ENCODE results near the gene TUSC2.

TUSC2 gene

DNA sequence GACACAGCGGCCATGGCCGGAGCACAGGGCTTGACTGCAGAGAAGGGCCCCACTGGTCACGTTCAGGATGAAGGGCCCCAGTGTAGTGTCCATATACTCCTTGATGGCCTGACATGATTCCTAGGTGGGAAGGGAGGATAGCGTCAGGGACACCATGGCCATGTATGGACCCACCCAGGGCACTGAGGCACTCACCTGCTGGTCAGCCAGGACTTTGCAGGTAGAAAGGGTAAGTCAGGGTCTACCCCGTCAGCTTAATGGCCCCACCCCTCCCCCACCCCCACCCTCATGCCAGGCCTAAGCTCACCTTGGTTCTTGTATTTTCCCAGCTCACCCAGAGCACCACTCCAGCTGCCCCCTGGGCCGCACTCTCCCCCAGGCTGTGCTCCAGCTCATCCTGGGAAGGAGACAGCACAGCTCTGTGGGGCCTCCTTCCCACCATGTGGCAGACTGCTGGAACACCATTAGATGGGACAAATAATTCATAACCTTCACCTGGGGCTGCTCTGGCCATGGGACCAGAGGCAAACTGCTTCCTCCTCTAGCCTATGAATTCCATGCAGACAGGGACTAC lies 27.3 kb downstream of the TUSC2 start:
- Mint-ChIP-seq H3K4me1 (ENCODE audit: low read depth) (peaks cover 33% of the 10 kb centered on the region), H3K27ac (peak overlapping the region; percentile 100), H3K36me3 (ENCODE audit: low read depth) (peaks cover 20% of the 10 kb centered on the region), H3K9me3 (no peaks in the 10 kb centered on the region), H3K4me3 (peak overlapping the region; percentile 97), H3K27me3 (no peaks in the 10 kb centered on the region)
- no peak for DNase-seq

GRCh38 chr3:50299929-50300680 lies 27.9 kb downstream of the TUSC2 start:
- H3K36me3 Mint-ChIP-seq (ENCODE audit: low read depth) = peaks cover 20% of the 10 kb centered on the region
- H3K4me3 Mint-ChIP-seq = peak overlapping the region; percentile 97
- no peaks in the 10 kb centered on the region for H3K27me3 Mint-ChIP-seq
- DNase-seq = no peak
- H3K27ac Mint-ChIP-seq = peak overlapping the region; percentile 100
- H3K4me1 Mint-ChIP-seq (ENCODE audit: low read depth) = peaks cover 33% of the 10 kb centered on the region
- no peaks in the 10 kb centered on the region for H3K9me3 Mint-ChIP-seq

- H3K27ac Mint-ChIP-seq = peak overlapping the region; percentile 100
- peaks cover 20% of the 10 kb centered on the region for H3K36me3 Mint-ChIP-seq (ENCODE audit: low read depth)
- peak overlapping the region; percentile 97 for H3K4me3 Mint-ChIP-seq
- no peaks in the 10 kb centered on the region for H3K9me3 Mint-ChIP-seq
- DNase-seq = no peak
- H3K27me3 Mint-ChIP-seq = no peaks in the 10 kb centered on the region
- peaks cover 28% of the 10 kb centered on the region for H3K4me1 Mint-ChIP-seq (ENCODE audit: low read depth)
These were observed 28.4 kb downstream of the TUSC2 start for GRCh38 chr3:50299638-50299928.

DNA sequence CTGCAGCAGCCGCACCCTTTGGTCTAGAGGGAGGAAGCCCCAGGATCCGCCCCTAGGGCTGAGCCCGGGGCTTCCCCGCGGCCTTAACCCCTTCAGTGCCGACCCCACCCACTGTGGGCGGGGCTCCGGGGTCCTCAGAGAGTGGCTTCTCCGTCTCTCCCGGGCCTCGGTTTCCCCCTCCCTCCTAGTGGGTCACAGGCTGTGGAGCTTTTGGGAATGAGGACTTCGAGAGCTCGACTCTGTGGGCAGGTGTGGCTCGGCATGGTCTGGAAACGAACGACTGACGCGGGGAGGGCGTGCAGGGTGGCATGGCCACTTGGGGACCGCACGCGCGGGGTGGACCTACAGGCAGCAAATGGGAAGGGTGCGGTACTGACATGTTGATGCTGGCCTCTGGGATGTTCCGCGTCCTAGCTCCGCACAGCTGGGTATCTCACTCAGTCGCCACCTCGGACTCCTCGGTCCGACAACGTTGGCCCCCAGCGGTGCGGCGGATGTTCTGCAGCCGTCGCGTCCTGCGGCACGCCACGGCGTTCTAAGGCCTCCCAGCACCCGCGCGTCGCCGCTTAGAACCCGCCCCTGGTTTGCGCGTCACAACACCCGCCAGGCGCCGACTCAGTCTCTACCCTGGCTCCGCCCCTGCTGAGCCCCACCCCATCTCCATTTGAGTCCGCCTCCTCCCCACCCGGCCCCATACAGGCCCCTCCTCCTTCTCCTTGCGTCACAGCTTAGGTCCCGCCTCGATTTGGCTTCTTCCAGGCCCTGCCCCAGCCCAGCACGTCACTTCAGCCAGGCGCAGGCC lies 29.0 kb downstream of the TUSC2 start, which contains the start of the genes HYAL3 and NAA80:
HYAL3 (minus strand) TSS at position 570 of the 802 bp plus-strand sequence. CDS start 3,803 bp downstream, outside the sequence.
NAA80 (minus strand) TSS at position 570 of the 802 bp plus-strand sequence. CDS start 1,942 bp downstream, outside the sequence.
- Mint-ChIP-seq H3K27me3 (no peaks in the 10 kb centered on the region), H3K9me3 (no peaks in the 10 kb centered on the region), H3K4me3 (peak within 1 kb of the TSS; percentile 97), H3K27ac (peak within 1 kb of the TSS; percentile 100), H3K4me1 (ENCODE audit: low read depth) (peaks cover 26% of the 10 kb centered on the region), H3K36me3 (ENCODE audit: low read depth) (peaks cover 20% of the 10 kb centered on the region)
- DNase-seq = peak; percentile 99

GRCh38 chr3:50297896-50298725 lies 29.9 kb downstream of the TUSC2 start:
- no peaks in the 10 kb centered on the region for H3K9me3 Mint-ChIP-seq
- peak overlapping the region; percentile 100 for H3K27ac Mint-ChIP-seq
- peak overlapping the region; percentile 97 for H3K4me3 Mint-ChIP-seq
- H3K4me1 Mint-ChIP-seq (ENCODE audit: low read depth) = peaks cover 27% of the 10 kb centered on the region
- DNase-seq = no peak
- H3K27me3 Mint-ChIP-seq = no peaks in the 10 kb centered on the region
- H3K36me3 Mint-ChIP-seq (ENCODE audit: low read depth) = peaks cover 20% of the 10 kb centered on the region

GRCh38 chr3:50297384-50297775 lies 30.6 kb downstream of the TUSC2 start:
- no peak overlapping the region for H3K4me3 Mint-ChIP-seq
- peaks cover 22% of the 10 kb centered on the region for H3K36me3 Mint-ChIP-seq (ENCODE audit: low read depth)
- H3K4me1 Mint-ChIP-seq (ENCODE audit: low read depth) = peaks cover 34% of the 10 kb centered on the region
- no peaks in the 10 kb centered on the region for H3K27me3 Mint-ChIP-seq
- no peaks in the 10 kb centered on the region for H3K9me3 Mint-ChIP-seq
- DNase-seq = no peak
- peak overlapping the region; percentile 14 for H3K27ac Mint-ChIP-seq

DNA sequence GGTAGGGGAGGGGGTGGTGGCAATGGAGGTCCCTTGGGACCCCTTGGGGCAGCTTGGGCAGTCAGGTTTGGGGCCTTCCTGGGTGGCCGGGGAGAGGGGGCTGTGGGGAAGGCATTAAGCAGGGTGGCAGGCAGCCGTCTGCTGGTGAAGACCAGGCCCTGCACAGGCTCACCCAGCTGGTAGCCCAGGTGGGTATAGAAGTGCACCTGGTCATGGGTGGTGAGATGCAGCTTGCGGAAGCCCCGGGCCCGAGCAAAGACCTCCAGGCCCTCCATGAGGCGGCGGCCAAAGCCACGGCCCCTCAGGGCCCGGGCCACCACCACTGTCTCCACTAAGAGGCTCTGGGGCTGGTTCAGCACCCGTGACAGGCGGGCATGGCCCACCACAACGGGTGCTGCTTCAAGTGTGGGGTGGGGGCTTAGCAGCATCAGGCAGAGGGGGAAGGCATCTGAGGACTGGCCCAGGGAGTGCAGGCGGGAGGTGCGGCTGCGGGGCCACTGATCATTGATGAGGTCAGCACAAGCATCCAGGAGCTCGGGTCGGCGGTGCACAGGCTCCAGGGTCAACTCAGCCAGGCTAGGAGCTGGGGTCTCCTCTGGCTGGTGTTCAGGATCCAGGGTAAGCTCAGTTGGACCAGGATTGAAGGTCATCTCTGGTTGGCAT lies 31.2 kb downstream of the TUSC2 start:
- no peaks in the 10 kb centered on the region for H3K27me3 Mint-ChIP-seq
- H3K36me3 Mint-ChIP-seq (ENCODE audit: low read depth) = peaks cover 25% of the 10 kb centered on the region
- H3K27ac Mint-ChIP-seq = peak overlapping the region; percentile 14
- H3K4me3 Mint-ChIP-seq = no peak overlapping the region
- H3K9me3 Mint-ChIP-seq = no peaks in the 10 kb centered on the region
- DNase-seq = no peak
- peaks cover 35% of the 10 kb centered on the region for H3K4me1 Mint-ChIP-seq (ENCODE audit: low read depth)

DNA sequence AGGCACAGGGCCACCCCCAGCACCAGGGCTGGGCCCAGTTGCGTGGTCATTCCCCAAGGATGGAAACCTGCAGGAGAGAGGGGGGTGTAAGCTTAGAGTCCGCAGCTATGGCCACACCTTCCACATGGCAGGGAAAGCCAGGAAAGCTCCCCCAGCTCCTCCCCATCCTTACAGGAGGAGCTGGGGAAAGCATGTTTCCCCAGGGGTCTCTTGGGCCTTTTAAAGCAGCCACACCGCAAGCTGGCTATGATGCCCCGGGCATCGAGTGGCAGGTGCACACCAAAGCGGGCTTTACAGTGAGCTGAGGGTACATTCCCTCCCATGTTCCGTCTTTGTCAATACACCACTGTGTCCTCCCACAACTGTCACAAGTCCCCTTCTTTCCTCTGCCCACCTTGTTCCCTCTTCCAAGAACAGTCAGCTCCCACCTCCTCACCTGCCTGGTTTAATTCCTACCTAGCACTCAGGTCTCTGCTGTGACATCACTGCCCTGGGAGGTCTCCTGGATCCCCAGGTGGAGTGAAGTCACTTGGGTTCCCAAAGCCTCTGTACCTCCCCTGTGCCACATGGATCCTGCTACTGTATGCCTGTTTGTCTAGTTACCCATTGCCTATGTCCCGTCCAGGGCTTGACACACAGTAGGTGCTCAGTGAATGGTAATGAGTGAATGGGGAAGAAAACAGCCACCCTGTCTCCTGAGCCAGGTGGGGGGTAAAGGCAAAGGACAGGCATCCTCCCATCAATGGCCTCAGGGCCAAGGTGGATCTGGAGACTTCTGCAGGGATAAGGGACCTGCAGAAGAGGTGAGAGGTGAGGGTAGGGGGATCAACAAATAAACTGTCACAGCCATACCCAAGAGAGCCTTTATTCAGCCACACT lies 32.2 kb downstream of the TUSC2 start:
- H3K4me1 Mint-ChIP-seq (ENCODE audit: low read depth) = peaks cover 37% of the 10 kb centered on the region
- no peaks in the 10 kb centered on the region for H3K27me3 Mint-ChIP-seq
- no peaks in the 10 kb centered on the region for H3K9me3 Mint-ChIP-seq
- H3K36me3 Mint-ChIP-seq (ENCODE audit: low read depth) = peaks cover 35% of the 10 kb centered on the region
- no peak overlapping the region for H3K4me3 Mint-ChIP-seq
- no peak overlapping the region for H3K27ac Mint-ChIP-seq
- DNase-seq = no peak

- no peak for DNase-seq
These were observed 33.3 kb downstream of the TUSC2 start for GRCh38 chr3:50294492-50295403.

GRCh38 chr3:50294089-50294488 lies 33.9 kb downstream of the TUSC2 start:
- Mint-ChIP-seq H3K4me3 (no peak overlapping the region), H3K27me3 (no peaks in the 10 kb centered on the region), H3K9me3 (no peaks in the 10 kb centered on the region), H3K36me3 (ENCODE audit: low read depth) (peaks cover 51% of the 10 kb centered on the region), H3K4me1 (ENCODE audit: low read depth) (peaks cover 38% of the 10 kb centered on the region), H3K27ac (no peak overlapping the region)
- DNase-seq = no peak

More at GRCh38 chr3:50294492-50295403, 33.3 kb downstream of the TUSC2 start:
- peaks cover 36% of the 10 kb centered on the region for H3K4me1 Mint-ChIP-seq (ENCODE audit: low read depth)
- H3K27me3 Mint-ChIP-seq = no peaks in the 10 kb centered on the region
- H3K4me3 Mint-ChIP-seq = no peak overlapping the region
- H3K36me3 Mint-ChIP-seq (ENCODE audit: low read depth) = peaks cover 46% of the 10 kb centered on the region
- H3K27ac Mint-ChIP-seq = no peak overlapping the region
- H3K9me3 Mint-ChIP-seq = no peaks in the 10 kb centered on the region

DNA sequence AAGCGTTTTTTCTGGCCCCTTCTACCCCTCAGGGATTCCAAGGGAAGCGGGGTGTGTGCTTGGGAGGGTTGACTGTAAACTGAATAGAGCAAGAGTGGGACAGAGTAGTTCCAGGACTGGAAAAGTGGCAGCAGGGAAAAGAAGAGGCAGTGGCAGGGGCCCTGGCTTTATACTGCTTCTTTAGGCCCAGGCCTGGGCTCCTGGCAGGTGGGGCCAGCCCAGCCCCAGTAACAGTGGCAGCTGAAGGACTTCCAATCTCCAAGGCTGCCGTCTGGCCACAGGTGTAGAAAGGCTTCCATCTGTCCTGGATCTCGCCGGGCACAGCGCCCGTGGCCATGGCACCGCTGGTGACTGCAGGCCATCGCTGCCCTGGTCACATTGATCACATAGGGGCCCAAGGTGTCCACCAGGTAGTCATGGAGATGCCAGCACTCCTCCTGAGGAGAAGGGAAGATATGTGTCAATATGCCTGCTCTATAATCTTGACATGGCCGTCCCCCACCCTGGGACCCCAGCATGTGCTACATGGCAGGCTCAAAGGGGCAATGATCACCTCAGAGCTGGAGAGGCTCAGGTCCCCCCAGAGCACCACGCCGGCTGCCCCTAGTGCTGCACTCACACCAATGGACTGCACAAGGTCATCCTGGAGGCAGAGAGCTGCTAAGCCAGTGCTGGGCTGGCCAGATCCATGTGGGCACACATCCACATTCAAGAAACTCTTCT lies 34.8 kb downstream of the TUSC2 start:
- H3K36me3 Mint-ChIP-seq (ENCODE audit: low read depth) = peaks cover 56% of the 10 kb centered on the region

More for the DNA sequence above, 34.8 kb downstream of the TUSC2 start:
- H3K4me1 Mint-ChIP-seq (ENCODE audit: low read depth) = peaks cover 36% of the 10 kb centered on the region
- peak overlapping the region; percentile 95 for H3K27ac Mint-ChIP-seq
- H3K9me3 Mint-ChIP-seq = no peaks in the 10 kb centered on the region
- peak overlapping the region; percentile 95 for H3K4me3 Mint-ChIP-seq
- no peak for DNase-seq
- no peaks in the 10 kb centered on the region for H3K27me3 Mint-ChIP-seq

All from activated T-cell treated with anti-CD3 and anti-CD28 coated beads, Interleukin-2, amount 50 U/mL, for 24 hours (primary cell).